Measurements from ENCODE around the gene CENPF.
"Not testable (repeated sequence)": the region's sequence is repeated elsewhere in the genome, so short reads cannot be mapped to it uniquely, and the experiment has no call there.

CENPF gene
- total RNA-seq = 18.4 to 36.0 reads per million in 2 donors

- peak; percentile 76 to 98 (median 90) for DNase-seq
Observed at GRCh38 chr1:214602764-214603657, at the start of gene CENPF. Gene CENPF, plus strand, starts transcription at chr1:214603195. Its CDS starts 10,560 bp downstream, at chr1:214613755.

GRCh38 chr1:214557952-214558735, 44.9 kb upstream of the CENPF start:
- DNase-seq = peak in 1 of 5 experiments; percentile 23

- DNase-seq = no peak
Observed at GRCh38 chr1:214563881-214564280, 39.1 kb upstream of the CENPF start.

- no peak for DNase-seq
Observed at GRCh38 chr1:214565310-214565709, 37.7 kb upstream of the CENPF start.

- DNase-seq = no peak
Observed at GRCh38 chr1:214566158-214567104, 36.6 kb upstream of the CENPF start.

GRCh38 chr1:214567481-214567980, 35.5 kb upstream of the CENPF start:
- no peak for DNase-seq

GRCh38 chr1:214568328-214568727, 34.7 kb upstream of the CENPF start:
- DNase-seq = no peak

GRCh38 chr1:214569357-214570004, 33.5 kb upstream of the CENPF start:
- no peak for DNase-seq

- no peak for DNase-seq
Observed at GRCh38 chr1:214570442-214570841, 32.6 kb upstream of the CENPF start.

- no peak for DNase-seq
Observed at GRCh38 chr1:214571281-214571680, 31.7 kb upstream of the CENPF start.

- DNase-seq = no peak
Observed at GRCh38 chr1:214573386-214574318, 29.3 kb upstream of the CENPF start.

GRCh38 chr1:214574598-214575411, 28.2 kb upstream of the CENPF start:
- DNase-seq = no peak

- not testable (repeated sequence) for DNase-seq
Observed at GRCh38 chr1:214576120-214576519, 26.9 kb upstream of the CENPF start.

GRCh38 chr1:214579183-214579582, 23.8 kb upstream of the CENPF start:
- no peak for DNase-seq

- DNase-seq = no peak
Observed at GRCh38 chr1:214581785-214582184, 21.2 kb upstream of the CENPF start.

- DNase-seq = no peak
Observed at GRCh38 chr1:214582289-214582891, 20.6 kb upstream of the CENPF start.

- no peak for DNase-seq
Observed at GRCh38 chr1:214583113-214583512, 19.9 kb upstream of the CENPF start.

- no peak for DNase-seq
Observed at GRCh38 chr1:214583824-214584554, 19.0 kb upstream of the CENPF start.
